Mesendoderm (in vitro differentiated cells): Measurements from ENCODE around the gene LRRC18. TPM values are rescaled to one million over a fixed set of nuclear protein-coding genes. Genes with fewer than 3 reads are reported as not detected.
A peak's percentile ranks its signal among the peaks of the same experiment; 100 is the strongest.

ENCODE experiments used
- DNase-seq: peaks from one replicate; pipeline ENCODE4 v3.0.0; 2013
- H2AK5ac ChIP-seq: 2 replicates; pipeline ENCODE4 v1.6.1; 2013; ENCODE audit warnings: low read length, inconsistent platforms
- H2BK120ac ChIP-seq: 2 replicates; pipeline ENCODE4 v1.6.1; 2013; ENCODE audit warnings: low read depth, mild to moderate bottlenecking, low read length, moderate library complexity, mixed read lengths
- H2BK15ac ChIP-seq: replicated peaks from 2 replicates; pipeline ENCODE4 v1.6.1; 2013; ENCODE audit warnings: low read depth, mild to moderate bottlenecking, moderate library complexity
- H2BK5ac ChIP-seq: 2 replicates; pipeline ENCODE4 v1.6.1; 2013; ENCODE audit warnings: low read length, inconsistent platforms
- H3K18ac ChIP-seq: 2 replicates; pipeline ENCODE4 v1.6.1; 2013; ENCODE audit warnings: mild to moderate bottlenecking, low read length, mixed read lengths
- H3K23ac ChIP-seq: one replicate; pipeline ENCODE4 v1.6.1; 2013; ENCODE audit warnings: low read length
- H3K27ac ChIP-seq: 2 replicates; pipeline ENCODE4 v1.5.1; 2013; ENCODE audit warnings: low read depth, mild to moderate bottlenecking, inconsistent platforms, low read length, moderate library complexity
- H3K27me3 ChIP-seq: 2 replicates; pipeline ENCODE4 v1.6.1; 2013; ENCODE audit warnings: low read length, control low read depth, mild to moderate bottlenecking, inconsistent platforms; ENCODE audit not compliant: insufficient read depth, poor library complexity
- H3K36me3 ChIP-seq: 2 replicates; pipeline ENCODE4 v1.6.1; 2013; ENCODE audit warnings: low read length, inconsistent platforms; ENCODE audit not compliant: control insufficient read depth, insufficient read depth
- H3K4ac ChIP-seq: one replicate; pipeline ENCODE4 v1.6.1; 2013; ENCODE audit warnings: low read depth, mild to moderate bottlenecking, low read length, moderate library complexity
- H3K4me1 ChIP-seq: 2 replicates; pipeline ENCODE4 v1.6.1; 2013; ENCODE audit warnings: low read depth, low read length, inconsistent platforms; ENCODE audit not compliant: control insufficient read depth
- H3K4me2 ChIP-seq: 2 replicates; pipeline ENCODE4 v1.6.1; 2013; ENCODE audit warnings: low read length
- H3K4me3 ChIP-seq: 2 replicates; pipeline ENCODE4 v1.5.1; 2013; ENCODE audit warnings: mild to moderate bottlenecking, low read length
- H3K56ac ChIP-seq: one replicate; pipeline ENCODE4 v1.6.1; 2013; ENCODE audit warnings: low read length
- H3K79me1 ChIP-seq: 2 replicates; pipeline ENCODE4 v1.6.1; 2013; ENCODE audit warnings: low read length, inconsistent platforms
- H3K79me2 ChIP-seq: 2 replicates; pipeline ENCODE4 v1.6.1; 2013; ENCODE audit warnings: mild to moderate bottlenecking, low read length; ENCODE audit not compliant: control insufficient read depth, insufficient read depth
- H3K9ac ChIP-seq: 2 replicates; pipeline ENCODE4 v1.6.1; 2013; ENCODE audit warnings: low read length, inconsistent platforms
- H4K5ac ChIP-seq: one replicate; pipeline ENCODE4 v1.6.1; 2013; ENCODE audit warnings: low read length
- H4K8ac ChIP-seq: one replicate; pipeline ENCODE4 v1.6.1; 2013; ENCODE audit warnings: low read depth, mild to moderate bottlenecking, control low read depth, low read length, moderate library complexity
- WGBS: extraction: QIAGEN DNeasy Blood & Tissue Kit; methylation state at CpG from one replicate; pipeline ENCODE4 v1.1.7; 2013; ENCODE audit warnings: low lambda C conversion rate, missing lambda C conversion rate; ENCODE audit not compliant: insufficient coverage; ENCODE audit errors: extremely low coverage; 5-methylcytosine and 5-hydroxymethylcytosine counted together
- polyA plus RNA-seq, 2 experiments: library from polyadenylated mRNA; stranded (reverse); fragments of 200-250 nt; gene quantifications; one replicate each; pipeline ENCODE4 v1.2.3, GENCODE V29; 2013

The LRRC18 gene
- not detected for polyA plus RNA-seq (2013, experiment 1 of 2)
- not detected for polyA plus RNA-seq (2013, experiment 2 of 2)

DNA sequence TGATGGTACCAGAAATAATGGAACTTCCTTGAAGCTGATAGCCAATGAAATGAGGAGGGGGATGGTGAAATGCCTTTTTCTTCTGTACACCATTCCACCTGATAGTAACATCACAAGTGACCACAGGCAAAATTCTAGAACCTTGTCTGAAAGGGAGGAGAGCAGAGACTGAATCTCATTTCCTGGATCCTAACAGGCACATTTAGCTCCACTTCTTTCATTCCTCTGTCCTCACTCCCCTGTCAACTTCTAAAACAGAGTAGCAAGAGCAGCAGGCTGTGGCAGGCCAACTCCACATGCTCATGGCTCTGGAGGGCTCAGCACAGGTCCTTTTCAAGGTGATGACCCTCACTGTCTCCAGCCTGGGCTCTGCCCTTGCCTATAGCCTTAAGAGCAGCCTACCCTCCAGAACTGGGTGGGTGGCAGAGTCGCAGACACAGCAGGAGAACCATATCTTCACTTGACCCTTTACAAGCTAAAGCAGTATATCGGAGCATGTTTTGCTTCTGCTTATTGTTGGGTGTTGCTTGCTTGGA is at the start of gene LRRC18:
Gene LRRC18 (minus strand): TSS at position 51 of the 536 bp plus-strand sequence. CDS start 25,685 bp downstream, outside the sequence.
- Histone ChIP-seq H3K36me3 (no peaks in the 10 kb centered on the region), H3K4ac (no peak within 1 kb of the TSS), H3K27me3 (no peaks in the 10 kb centered on the region), H3K27ac (no peak within 1 kb of the TSS), H3K23ac (no peak within 1 kb of the TSS), H4K5ac (no peak within 1 kb of the TSS), H3K56ac (no peak within 1 kb of the TSS), H3K4me3 (no peak within 1 kb of the TSS), H3K4me1 (no peaks in the 10 kb centered on the region), H3K79me1 (no peaks in the 10 kb centered on the region), H3K9ac (no peak within 1 kb of the TSS), H4K8ac (no peak within 1 kb of the TSS), H3K4me2 (no peak within 1 kb of the TSS), H3K18ac (no peak within 1 kb of the TSS), H2AK5ac (no peak within 1 kb of the TSS), H2BK15ac (no peak within 1 kb of the TSS), H2BK5ac (no peak within 1 kb of the TSS), H3K79me2 (no peaks in the 10 kb centered on the region), H2BK120ac (no peak within 1 kb of the TSS)
- WGBS = no CpG with 5 or more reads among the region's 2 CpGs
- DNase-seq = no peak

DNA sequence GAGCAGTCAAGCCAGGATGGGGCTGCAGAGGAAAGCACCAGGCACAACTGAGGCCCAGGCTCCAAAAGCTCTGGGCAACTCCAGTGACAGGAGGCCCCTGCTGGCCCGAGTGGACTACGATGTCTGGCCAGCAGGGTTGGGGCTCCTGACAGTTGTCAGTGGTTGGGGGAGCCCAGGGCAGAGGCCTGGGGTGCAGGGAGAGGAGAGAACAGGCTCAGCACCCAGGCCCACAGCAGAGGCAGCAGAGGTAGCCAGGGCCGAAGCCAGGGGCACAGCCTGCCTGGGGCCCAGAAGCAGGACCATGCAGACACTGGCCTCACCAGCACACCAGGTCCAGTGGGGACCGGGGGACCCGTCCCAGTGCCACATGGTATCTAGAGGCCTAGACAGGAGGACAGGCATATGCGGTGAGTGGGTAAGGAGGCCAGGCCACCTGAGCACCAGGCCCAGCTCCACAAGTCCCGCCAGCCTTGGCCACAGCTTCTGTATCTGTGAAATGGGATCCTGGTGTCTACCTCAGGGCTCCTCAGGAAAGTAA is 46.0 kb upstream of the LRRC18 start:
- Histone ChIP-seq H3K4me2 (no peak overlapping the region), H2AK5ac (no peak overlapping the region), H3K79me2 (no peaks in the 10 kb centered on the region), H3K4ac (no peak overlapping the region), H4K8ac (no peak overlapping the region), H3K36me3 (no peaks in the 10 kb centered on the region), H3K23ac (no peak overlapping the region), H3K27me3 (no peaks in the 10 kb centered on the region), H3K79me1 (no peaks in the 10 kb centered on the region), H3K9ac (no peak overlapping the region), H3K56ac (no peak overlapping the region), H4K5ac (no peak overlapping the region), H3K27ac (no peak overlapping the region), H2BK5ac (no peak overlapping the region), H2BK120ac (no peak overlapping the region), H3K18ac (no peak overlapping the region), H3K4me1 (no peaks in the 10 kb centered on the region), H3K4me3 (no peak overlapping the region), H2BK15ac (no peak overlapping the region)
- no CpG with 5 or more reads among the region's 7 CpGs for WGBS
- DNase-seq = no peak

DNA sequence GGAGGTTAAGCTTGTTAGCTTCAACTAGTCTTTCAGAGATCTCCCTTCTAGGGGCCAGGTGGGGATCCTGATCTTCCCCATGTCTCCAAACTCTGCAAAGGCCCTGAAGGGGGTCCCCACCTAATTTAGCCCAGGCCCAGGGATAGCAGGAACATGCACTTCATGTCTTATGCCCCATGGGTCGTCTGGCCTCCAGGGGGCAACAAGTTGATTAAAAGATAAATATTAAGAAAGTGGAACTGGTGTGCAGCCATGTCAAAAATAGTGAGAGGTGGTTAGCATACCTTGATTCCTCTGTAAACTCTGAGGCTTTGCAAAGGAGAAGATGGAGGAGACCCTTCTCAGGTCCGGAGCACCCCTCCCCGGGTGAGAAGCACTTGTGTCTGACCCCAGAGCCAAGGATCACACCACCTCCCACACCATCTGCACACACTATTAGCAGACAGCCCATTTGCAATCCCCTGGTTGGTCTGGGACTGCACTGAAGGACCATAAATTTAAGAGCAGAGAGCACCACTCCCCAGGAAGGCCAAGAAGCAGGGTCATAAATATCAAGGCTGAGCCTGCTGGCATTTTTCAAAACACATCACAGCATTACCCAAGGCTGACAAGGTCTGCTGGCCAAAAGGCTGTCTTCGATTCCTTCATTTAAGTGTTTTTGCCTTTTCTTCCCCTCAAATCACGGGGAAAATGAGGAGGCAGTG is 44.2 kb upstream of the LRRC18 start:
- no peaks in the 10 kb centered on the region for H3K4me1 ChIP-seq
- H3K4me3 ChIP-seq = no peak overlapping the region
- no peak for DNase-seq

DNA sequence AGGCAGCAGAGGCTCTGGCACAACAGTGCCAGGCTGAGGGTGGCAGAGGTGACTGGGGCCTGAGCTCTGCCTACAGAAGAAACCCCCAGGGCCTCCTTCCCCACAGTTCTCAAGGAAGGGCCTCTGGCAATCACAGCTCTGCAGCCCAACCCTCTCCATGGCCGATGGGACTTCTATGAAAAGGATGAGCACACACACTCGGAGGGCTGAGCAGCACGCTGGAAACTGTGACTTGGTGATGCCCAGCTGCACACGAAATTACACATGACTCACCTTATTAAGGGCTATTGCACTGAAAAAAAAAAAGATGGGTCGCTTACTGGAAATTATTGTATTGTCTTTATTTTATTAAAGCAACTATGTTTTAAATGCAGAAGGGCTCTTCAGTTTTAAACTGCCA is 42.9 kb upstream of the LRRC18 start:
- H3K9ac ChIP-seq = no peak overlapping the region
- no CpG with 5 or more reads among the region's 5 CpGs for WGBS

More for the DNA sequence above, 44.2 kb upstream of the LRRC18 start:
- no peak overlapping the region for H3K23ac ChIP-seq
- no peak overlapping the region for H4K5ac ChIP-seq
- no peaks in the 10 kb centered on the region for H3K27me3 ChIP-seq
- no peaks in the 10 kb centered on the region for H3K36me3 ChIP-seq
- no peak overlapping the region for H4K8ac ChIP-seq
- no peaks in the 10 kb centered on the region for H3K79me2 ChIP-seq
- H3K4ac ChIP-seq = no peak overlapping the region
- no peak overlapping the region for H3K4me2 ChIP-seq
- no peak overlapping the region for H2BK15ac ChIP-seq
- H3K18ac ChIP-seq = no peak overlapping the region
- no CpG with 5 or more reads among the region's 5 CpGs for WGBS
- H3K56ac ChIP-seq = no peak overlapping the region
- no peaks in the 10 kb centered on the region for H3K79me1 ChIP-seq
- no peak overlapping the region for H2BK120ac ChIP-seq
- H2AK5ac ChIP-seq = no peak overlapping the region
- no peak overlapping the region for H2BK5ac ChIP-seq
- no peak overlapping the region for H3K9ac ChIP-seq
- H3K27ac ChIP-seq = no peak overlapping the region

DNA sequence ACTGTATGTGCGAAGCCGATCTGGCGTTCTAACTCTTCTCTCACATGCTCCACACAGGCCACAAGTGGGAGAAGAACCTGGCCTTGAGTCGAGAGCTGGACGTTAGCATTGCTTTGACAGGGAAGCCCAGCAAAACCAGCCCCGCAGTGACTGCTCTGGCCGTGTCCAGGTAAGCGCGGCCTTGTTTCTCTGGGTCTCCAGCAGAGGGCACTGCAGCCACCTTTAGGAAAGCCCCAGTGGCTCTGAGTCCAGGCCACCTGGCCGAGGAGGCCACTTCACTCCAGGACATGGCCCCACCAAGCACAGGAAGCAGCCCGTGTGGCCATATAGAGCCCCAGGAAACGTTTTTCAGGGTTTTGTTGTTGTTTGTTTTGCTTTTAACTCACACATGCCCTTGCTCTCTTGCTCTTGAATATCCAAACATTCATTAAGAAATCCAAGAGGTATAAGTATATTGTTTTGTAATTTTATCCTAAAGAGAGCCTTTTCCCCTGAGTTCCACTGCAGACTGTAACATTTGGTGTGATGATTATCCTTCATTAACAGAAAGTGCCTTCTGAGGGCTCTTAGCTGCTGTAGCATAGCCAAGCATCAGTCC is 41.8 kb upstream of the LRRC18 start:
- no peak overlapping the region for H2BK120ac ChIP-seq
- H3K4me3 ChIP-seq = no peak overlapping the region
- no CpG with 5 or more reads among the region's 12 CpGs for WGBS
- no peak overlapping the region for H4K5ac ChIP-seq
- no peaks in the 10 kb centered on the region for H3K79me2 ChIP-seq
- peak; percentile 77 for DNase-seq
- no peak overlapping the region for H4K8ac ChIP-seq
- no peak overlapping the region for H2BK5ac ChIP-seq
- no peaks in the 10 kb centered on the region for H3K36me3 ChIP-seq
- no peaks in the 10 kb centered on the region for H3K27me3 ChIP-seq
- H3K18ac ChIP-seq = no peak overlapping the region
- H3K4me1 ChIP-seq = no peaks in the 10 kb centered on the region
- no peak overlapping the region for H3K23ac ChIP-seq
- H2BK15ac ChIP-seq = no peak overlapping the region
- H3K4me2 ChIP-seq = no peak overlapping the region
- no peaks in the 10 kb centered on the region for H3K79me1 ChIP-seq
- H3K9ac ChIP-seq = no peak overlapping the region
- no peak overlapping the region for H3K56ac ChIP-seq
- no peak overlapping the region for H3K4ac ChIP-seq
- H3K27ac ChIP-seq = no peak overlapping the region
- no peak overlapping the region for H2AK5ac ChIP-seq

More for the DNA sequence above, 42.9 kb upstream of the LRRC18 start:
- Histone ChIP-seq H3K4me3 (no peak overlapping the region), H4K5ac (no peak overlapping the region), H3K18ac (no peak overlapping the region), H4K8ac (no peak overlapping the region), H2BK120ac (no peak overlapping the region), H3K4me1 (no peaks in the 10 kb centered on the region), H2BK5ac (no peak overlapping the region), H3K23ac (no peak overlapping the region), H3K79me1 (no peaks in the 10 kb centered on the region), H3K27me3 (no peaks in the 10 kb centered on the region), H2BK15ac (no peak overlapping the region), H3K27ac (no peak overlapping the region), H3K56ac (no peak overlapping the region), H3K4ac (no peak overlapping the region), H2AK5ac (no peak overlapping the region), H3K4me2 (no peak overlapping the region), H3K36me3 (no peaks in the 10 kb centered on the region), H3K79me2 (no peaks in the 10 kb centered on the region)
- no peak for DNase-seq
